SU-DHL-6 (cell line): ENCODE measurements around the gene ALK.

Experiments
- CTCF ChIP-seq: fragments of 200-600 bp; sonication (generic); IDR thresholded peaks from one replicate; pipeline ENCODE4 v1.5.1; 2017; ENCODE audit warnings: antibody characterized with exemption, mild to moderate bottlenecking, low read length, moderate library complexity; ENCODE audit not compliant: insufficient read depth, poor library complexity, severe bottlenecking
- EZH2phosphoT487 ChIP-seq: fragments of 200-600 bp; sonication (generic), shearing (Covaris generic); conservative IDR thresholded peaks from 2 replicates; pipeline ENCODE4 v1.6.1; 2018; ENCODE audit warnings: mild to moderate bottlenecking, antibody characterized with exemption, low read length, moderate library complexity, mixed read lengths

GRCh38 chr2:29612568-29612967 lies 308.8 kb downstream of the ALK start:
- TF ChIP-seq CTCF: no peak
- no peak for TF ChIP-seq EZH2phosphoT487
